ENCODE results near the gene S100A8.

DNA sequence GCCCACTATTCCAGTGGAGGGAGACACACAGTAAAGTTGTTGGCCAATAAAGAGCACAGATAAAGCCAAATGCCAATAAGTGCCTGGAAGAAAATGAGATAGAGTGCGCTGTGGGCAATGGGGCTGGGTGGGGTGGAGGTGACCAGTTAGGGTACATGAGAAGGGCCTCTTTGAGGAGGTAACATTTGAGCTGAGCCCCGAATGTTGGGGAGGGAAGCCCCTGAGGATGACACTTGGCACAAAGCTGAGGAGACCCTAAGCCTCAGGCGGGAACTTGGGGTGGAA is 32.2 kb downstream of the S100A8 start:
- no peak for TF ChIP-seq POLR2A (IDR thresholded peaks at IDR 0.05)
- TF ChIP-seq, protein P1, sequence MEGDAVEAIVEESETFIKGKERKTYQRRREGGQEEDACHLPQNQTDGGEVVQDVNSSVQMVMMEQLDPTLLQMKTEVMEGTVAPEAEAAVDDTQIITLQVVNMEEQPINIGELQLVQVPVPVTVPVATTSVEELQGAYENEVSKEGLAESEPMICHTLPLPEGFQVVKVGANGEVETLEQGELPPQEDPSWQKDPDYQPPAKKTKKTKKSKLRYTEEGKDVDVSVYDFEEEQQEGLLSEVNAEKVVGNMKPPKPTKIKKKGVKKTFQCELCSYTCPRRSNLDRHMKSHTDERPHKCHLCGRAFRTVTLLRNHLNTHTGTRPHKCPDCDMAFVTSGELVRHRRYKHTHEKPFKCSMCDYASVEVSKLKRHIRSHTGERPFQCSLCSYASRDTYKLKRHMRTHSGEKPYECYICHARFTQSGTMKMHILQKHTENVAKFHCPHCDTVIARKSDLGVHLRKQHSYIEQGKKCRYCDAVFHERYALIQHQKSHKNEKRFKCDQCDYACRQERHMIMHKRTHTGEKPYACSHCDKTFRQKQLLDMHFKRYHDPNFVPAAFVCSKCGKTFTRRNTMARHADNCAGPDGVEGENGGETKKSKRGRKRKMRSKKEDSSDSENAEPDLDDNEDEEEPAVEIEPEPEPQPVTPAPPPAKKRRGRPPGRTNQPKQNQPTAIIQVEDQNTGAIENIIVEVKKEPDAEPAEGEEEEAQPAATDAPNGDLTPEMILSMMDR (IDR thresholded peaks at IDR 0.05), result no peak
